HepG2 (cell line): ENCODE results near the gene GATAD2B. TPM values are rescaled to one million over a fixed set of nuclear protein-coding genes. Genes with fewer than 3 reads are reported as not detected.

Experiments used
- CCDC6 ChIP-seq: sonication (generic); formaldehyde crosslinking; IDR thresholded peaks from 2 replicates; pipeline ENCODE4 v1.8.1; 2022; ENCODE audit warnings: mild to moderate bottlenecking, missing genetic modification reagents, moderate library complexity
- ELF1 ChIP-seq: sonication (generic); formaldehyde crosslinking; IDR thresholded peaks from 2 replicates; pipeline ENCODE4 v1.4.0; 2020; ENCODE audit warnings: missing genetic modification reagents
- ETS1 ChIP-seq: sonication (generic); formaldehyde crosslinking; IDR thresholded peaks from 2 replicates; pipeline ENCODE4 v1.4.0; 2020; ENCODE audit warnings: missing genetic modification reagents
- HDAC2 ChIP-seq: sonication (generic); formaldehyde crosslinking; IDR thresholded peaks from 2 replicates; pipeline ENCODE4 v1.4.0; 2020; ENCODE audit warnings: missing genetic modification reagents
- HES4 ChIP-seq: sonication (generic); formaldehyde crosslinking; IDR thresholded peaks from 2 replicates; pipeline ENCODE4 v1.9.0; 2021; ENCODE audit warnings: mild to moderate bottlenecking, missing genetic modification reagents, borderline replicate concordance
- HNRNPK ChIP-seq: fragments of 200-400 bp; formaldehyde crosslinking; IDR thresholded peaks from 2 replicates; pipeline ENCODE4 v1.6.1; 2018; ENCODE audit warnings: low read length, low read depth, moderate library complexity, mild to moderate bottlenecking; ENCODE audit not compliant: poor library complexity, severe bottlenecking
- HOXA9 ChIP-seq: sonication (generic); formaldehyde crosslinking; IDR thresholded peaks from 2 replicates; pipeline ENCODE4 v1.8.1; 2022; ENCODE audit warnings: missing genetic modification reagents, mild to moderate bottlenecking, moderate library complexity, borderline replicate concordance
- MAX ChIP-seq: IDR thresholded peaks from 2 replicates; pipeline ENCODE4 v1.6.1; 2012; ENCODE audit warnings: inconsistent platforms
- RNF219 ChIP-seq: sonication (generic); formaldehyde crosslinking; IDR thresholded peaks from 2 replicates; pipeline ENCODE4 v1.5.0; 2020; ENCODE audit warnings: mild to moderate bottlenecking, missing genetic modification reagents
- ZNF503 ChIP-seq: sonication (generic); formaldehyde crosslinking; IDR thresholded peaks from 2 replicates; pipeline ENCODE4 v1.4.0; 2020; ENCODE audit warnings: missing genetic modification reagents
- ZNF616 ChIP-seq: sonication (generic); formaldehyde crosslinking; IDR thresholded peaks from 2 replicates; pipeline ENCODE4 v1.5.0; 2020; ENCODE audit warnings: low read depth, mild to moderate bottlenecking, missing genetic modification reagents
- ZNF672 ChIP-seq: sonication (generic); formaldehyde crosslinking; IDR thresholded peaks from 2 replicates; pipeline ENCODE4 v1.8.1; 2022; ENCODE audit warnings: missing genetic modification reagents
- ZNF687 ChIP-seq: sonication (generic); formaldehyde crosslinking; IDR thresholded peaks from 2 replicates; pipeline ENCODE4 v1.5.1; 2020; ENCODE audit warnings: mild to moderate bottlenecking, missing genetic modification reagents, moderate library complexity
- polyA plus RNA-seq, 8 experiments: library from polyadenylated mRNA; depleted of rRNA in 3 of 8; stranded (reverse) in 7 of 8; unstranded in 1 of 8; fragments of >200 nt; fragmentation: Illumina TruSeq in 4 of 8; extraction: Trizol in 4 of 8; gene quantifications; 2 replicates each; pipeline versions ENCODE4 v1.2.1 to v1.2.3, GENCODE V29; 2011 to 2016; ENCODE audit warnings: low read depth in 4 of 8, missing spikeins in 1 of 8, mixed read lengths in 1 of 8; ENCODE audit not compliant: insufficient read depth in 1 of 8
- total RNA-seq, 5 experiments: library from RNA; depleted of rRNA; stranded (reverse); fragments of >200 nt; fragmentation: Illumina TruSeq; extraction: Trizol; gene quantifications; 2 replicates each; pipeline ENCODE4 v1.2.3, GENCODE V29; 2016; ENCODE audit warnings: low read depth in 1 of 5

GATAD2B gene
- total and polyA plus RNA-seq, 2 of the 13 experiments (the other 11 are each of a cell fraction or from before 2014, with no cell fraction given) = 3.2 to 5.2 TPM

- TF ChIP-seq HOXA9 (no peak; the same call in 1 of the 2 replicates), ZNF616 (CRISPR knock-in tag) (peak; percentile 93), HDAC2 (CRISPR knock-in tag) (peak; percentile 45; the same call in 1 of the 2 replicates), ZNF687 (CRISPR knock-in tag) (peak; percentile 99), HNRNPK (no peak), ZNF503 (peak; percentile 74; the same call in 1 of the 2 replicates), MAX (peak; percentile 94), ETS1 (CRISPR knock-in tag) (no peak), RNF219 (no peak), CCDC6 (peak; percentile 92), ZNF672 (CRISPR knock-in tag) (no peak), ELF1 (CRISPR knock-in tag) (peak; percentile 38; the same call in 1 of the 2 replicates), HES4 (peak; percentile 77; the same call in 1 of the 2 replicates)
These were observed 44.6 kb upstream of the GATAD2B start, which contains the start of gene CREB3L4 (continued) for GRCh38 chr1:153967107-153967999.
